ENCODE results near the gene SEC14L5.

GRCh38 chr16:4936181-4936990 is 21.7 kb upstream of the SEC14L5 start:
- TF ChIP-seq, protein P1, sequence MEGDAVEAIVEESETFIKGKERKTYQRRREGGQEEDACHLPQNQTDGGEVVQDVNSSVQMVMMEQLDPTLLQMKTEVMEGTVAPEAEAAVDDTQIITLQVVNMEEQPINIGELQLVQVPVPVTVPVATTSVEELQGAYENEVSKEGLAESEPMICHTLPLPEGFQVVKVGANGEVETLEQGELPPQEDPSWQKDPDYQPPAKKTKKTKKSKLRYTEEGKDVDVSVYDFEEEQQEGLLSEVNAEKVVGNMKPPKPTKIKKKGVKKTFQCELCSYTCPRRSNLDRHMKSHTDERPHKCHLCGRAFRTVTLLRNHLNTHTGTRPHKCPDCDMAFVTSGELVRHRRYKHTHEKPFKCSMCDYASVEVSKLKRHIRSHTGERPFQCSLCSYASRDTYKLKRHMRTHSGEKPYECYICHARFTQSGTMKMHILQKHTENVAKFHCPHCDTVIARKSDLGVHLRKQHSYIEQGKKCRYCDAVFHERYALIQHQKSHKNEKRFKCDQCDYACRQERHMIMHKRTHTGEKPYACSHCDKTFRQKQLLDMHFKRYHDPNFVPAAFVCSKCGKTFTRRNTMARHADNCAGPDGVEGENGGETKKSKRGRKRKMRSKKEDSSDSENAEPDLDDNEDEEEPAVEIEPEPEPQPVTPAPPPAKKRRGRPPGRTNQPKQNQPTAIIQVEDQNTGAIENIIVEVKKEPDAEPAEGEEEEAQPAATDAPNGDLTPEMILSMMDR (IDR thresholded peaks at IDR 0.05 in 8 of 11, conservative IDR thresholded peaks at IDR 0.05 in 3 of 11): peak in 1 of 11 experiments; percentile 12
- no peak for TF ChIP-seq POLR2AphosphoS5 (IDR thresholded peaks at IDR 0.05)

All from spleen (tissue), 7 donors.